ENCODE measurements around the gene ABHD2.

DNA sequence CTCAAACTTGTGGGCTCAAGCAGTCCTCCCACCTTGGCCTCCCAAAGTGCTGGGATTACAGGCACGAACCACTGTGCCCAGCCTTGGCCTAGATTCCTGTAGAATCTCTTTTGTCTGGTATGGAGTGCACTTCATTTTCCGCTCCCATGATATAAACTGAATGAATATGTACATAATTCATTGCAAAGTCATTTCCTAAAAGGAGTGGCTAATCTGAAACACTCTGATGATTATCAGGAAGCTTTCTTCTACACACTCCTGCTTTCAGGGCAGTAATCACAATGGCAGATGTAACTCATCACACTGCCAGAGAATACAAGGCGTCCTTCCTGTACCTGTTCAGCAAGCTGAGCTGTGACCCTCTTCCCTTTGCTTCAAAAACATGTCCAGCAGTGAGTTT is 104.5 kb downstream of the ABHD2 start:
- TF ChIP-seq TEAD1 (CRISPR knock-in tag; IDR thresholded peaks at IDR 0.05): no peak
- TF ChIP-seq, protein P1, sequence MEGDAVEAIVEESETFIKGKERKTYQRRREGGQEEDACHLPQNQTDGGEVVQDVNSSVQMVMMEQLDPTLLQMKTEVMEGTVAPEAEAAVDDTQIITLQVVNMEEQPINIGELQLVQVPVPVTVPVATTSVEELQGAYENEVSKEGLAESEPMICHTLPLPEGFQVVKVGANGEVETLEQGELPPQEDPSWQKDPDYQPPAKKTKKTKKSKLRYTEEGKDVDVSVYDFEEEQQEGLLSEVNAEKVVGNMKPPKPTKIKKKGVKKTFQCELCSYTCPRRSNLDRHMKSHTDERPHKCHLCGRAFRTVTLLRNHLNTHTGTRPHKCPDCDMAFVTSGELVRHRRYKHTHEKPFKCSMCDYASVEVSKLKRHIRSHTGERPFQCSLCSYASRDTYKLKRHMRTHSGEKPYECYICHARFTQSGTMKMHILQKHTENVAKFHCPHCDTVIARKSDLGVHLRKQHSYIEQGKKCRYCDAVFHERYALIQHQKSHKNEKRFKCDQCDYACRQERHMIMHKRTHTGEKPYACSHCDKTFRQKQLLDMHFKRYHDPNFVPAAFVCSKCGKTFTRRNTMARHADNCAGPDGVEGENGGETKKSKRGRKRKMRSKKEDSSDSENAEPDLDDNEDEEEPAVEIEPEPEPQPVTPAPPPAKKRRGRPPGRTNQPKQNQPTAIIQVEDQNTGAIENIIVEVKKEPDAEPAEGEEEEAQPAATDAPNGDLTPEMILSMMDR (IDR thresholded peaks at IDR 0.05 in 2 of 3, conservative IDR thresholded peaks at IDR 0.05 in 1 of 3; ENCODE audit: insufficient read depth in 2 of 3, low read depth in 1 of 3, low read length in 3 of 3): no peak
- no peak for TF ChIP-seq RB1 (IDR thresholded peaks at IDR 0.05; ENCODE audit: low read depth)
- TF ChIP-seq POLR2A (conservative IDR thresholded peaks at IDR 0.05): no peak
- TF ChIP-seq, protein P2, sequence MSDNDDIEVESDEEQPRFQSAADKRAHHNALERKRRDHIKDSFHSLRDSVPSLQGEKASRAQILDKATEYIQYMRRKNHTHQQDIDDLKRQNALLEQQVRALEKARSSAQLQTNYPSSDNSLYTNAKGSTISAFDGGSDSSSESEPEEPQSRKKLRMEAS (CRISPR knock-in tag; IDR thresholded peaks at IDR 0.05): no peak
- TF ChIP-seq HNRNPLL (IDR thresholded peaks at IDR 0.05; ENCODE audit: low read depth, low read length, poor library complexity, severe bottlenecking): no peak
- no peak for TF ChIP-seq TARDBP (IDR thresholded peaks at IDR 0.05)
- no peak for TF ChIP-seq ZNF121 (CRISPR knock-in tag; conservative IDR thresholded peaks at IDR 0.05)
- TF ChIP-seq, protein P3, sequence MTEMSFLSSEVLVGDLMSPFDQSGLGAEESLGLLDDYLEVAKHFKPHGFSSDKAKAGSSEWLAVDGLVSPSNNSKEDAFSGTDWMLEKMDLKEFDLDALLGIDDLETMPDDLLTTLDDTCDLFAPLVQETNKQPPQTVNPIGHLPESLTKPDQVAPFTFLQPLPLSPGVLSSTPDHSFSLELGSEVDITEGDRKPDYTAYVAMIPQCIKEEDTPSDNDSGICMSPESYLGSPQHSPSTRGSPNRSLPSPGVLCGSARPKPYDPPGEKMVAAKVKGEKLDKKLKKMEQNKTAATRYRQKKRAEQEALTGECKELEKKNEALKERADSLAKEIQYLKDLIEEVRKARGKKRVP (CRISPR knock-in tag; IDR thresholded peaks at IDR 0.05): no peak
- no peak for TF ChIP-seq L3MBTL2 (IDR thresholded peaks at IDR 0.05)
